LNCAP (cell line): Measurements from ENCODE around the gene EFEMP2.

Source experiments
- TF ChIP-seq, protein P1 (sequence below): fragments of 450-650 bp; IDR thresholded peaks from 2 replicates; pipeline ENCODE4 v1.5.1; 2017; ENCODE audit warnings: mild to moderate bottlenecking

Gene EFEMP2

DNA sequence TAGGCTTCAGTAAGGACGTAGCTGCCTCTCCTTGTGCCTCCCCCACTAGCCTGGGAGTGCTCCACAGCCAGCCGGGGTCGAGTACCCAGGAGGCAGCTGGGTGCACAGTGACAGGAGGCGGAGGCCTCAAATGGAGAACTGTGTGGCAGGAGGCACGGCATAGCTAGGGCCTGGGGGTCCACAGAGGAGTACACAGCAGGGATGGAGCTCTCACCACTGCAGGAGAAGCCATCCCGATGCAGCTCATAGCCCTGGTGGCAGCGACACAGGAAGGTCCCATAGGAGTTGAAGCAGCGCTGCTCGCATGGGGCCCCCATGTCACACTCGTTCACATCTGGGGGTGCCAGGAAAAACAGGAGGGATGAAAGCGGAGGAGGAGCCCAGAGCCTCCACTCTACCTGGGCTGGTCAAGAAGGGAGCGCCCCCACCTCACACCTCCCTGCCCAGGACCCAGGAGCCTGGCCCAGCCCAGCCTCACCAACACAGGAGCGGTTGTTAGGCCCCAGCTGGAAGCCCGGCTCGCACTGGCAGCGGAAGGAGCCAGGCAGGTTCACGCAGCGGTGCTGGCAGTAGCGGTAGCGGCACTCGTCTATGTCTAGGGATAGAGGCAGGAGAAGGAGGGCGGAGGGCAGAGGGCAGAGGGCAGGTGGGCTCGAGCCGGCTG is 2.8 kb downstream of the EFEMP2 start:
- TF ChIP-seq, protein P1, sequence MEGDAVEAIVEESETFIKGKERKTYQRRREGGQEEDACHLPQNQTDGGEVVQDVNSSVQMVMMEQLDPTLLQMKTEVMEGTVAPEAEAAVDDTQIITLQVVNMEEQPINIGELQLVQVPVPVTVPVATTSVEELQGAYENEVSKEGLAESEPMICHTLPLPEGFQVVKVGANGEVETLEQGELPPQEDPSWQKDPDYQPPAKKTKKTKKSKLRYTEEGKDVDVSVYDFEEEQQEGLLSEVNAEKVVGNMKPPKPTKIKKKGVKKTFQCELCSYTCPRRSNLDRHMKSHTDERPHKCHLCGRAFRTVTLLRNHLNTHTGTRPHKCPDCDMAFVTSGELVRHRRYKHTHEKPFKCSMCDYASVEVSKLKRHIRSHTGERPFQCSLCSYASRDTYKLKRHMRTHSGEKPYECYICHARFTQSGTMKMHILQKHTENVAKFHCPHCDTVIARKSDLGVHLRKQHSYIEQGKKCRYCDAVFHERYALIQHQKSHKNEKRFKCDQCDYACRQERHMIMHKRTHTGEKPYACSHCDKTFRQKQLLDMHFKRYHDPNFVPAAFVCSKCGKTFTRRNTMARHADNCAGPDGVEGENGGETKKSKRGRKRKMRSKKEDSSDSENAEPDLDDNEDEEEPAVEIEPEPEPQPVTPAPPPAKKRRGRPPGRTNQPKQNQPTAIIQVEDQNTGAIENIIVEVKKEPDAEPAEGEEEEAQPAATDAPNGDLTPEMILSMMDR: no peak

DNA sequence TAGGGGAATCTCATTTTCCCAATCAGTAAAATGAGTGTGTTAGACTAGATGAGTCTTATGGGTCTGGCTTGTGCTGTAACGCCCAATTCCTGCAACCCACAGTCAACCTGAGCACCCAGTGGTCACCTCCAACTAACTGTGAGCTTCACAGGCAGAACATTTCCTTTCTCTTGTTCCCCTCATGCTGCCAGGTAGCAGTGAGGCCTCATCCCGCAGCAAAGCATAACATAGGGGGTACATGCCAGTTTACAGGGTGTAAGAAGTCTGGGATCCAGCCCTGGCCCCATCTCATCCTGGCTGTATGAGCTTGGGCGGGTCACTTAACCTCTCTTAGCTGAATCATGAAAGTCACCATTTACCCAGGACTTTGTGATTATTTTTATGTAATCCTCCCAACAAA is 3.7 kb downstream of the EFEMP2 start:
- TF ChIP-seq, protein P1: no peak

DNA sequence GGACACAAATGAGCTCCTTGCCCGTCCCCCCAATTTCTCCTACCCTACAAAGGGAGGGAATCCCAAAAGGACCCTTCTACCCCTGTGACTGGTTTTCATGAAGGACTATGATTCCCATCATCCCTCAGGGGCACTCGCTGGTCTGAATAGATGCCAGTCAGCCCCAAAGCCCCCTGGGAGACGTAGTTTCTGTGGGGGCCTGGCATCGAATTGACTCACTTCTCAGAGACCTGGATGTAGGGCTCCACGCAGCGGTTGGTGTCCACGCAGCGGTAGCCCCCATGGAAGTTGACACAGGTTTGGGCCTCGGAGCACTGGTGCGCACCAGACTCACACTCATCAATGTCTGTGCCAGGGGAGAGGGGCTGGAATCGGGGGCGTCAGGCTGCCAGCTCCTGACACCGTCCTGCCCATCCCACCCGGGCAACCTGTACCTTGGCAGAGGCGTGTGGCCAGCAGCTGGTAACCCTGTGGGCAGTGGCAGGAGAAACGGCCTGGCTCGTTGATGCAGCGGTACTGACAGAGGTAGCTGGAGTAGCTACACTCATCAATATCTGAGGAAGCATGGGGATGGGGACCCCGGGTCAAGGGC is 4.4 kb downstream of the EFEMP2 start:
- TF ChIP-seq, protein P1: no peak

DNA sequence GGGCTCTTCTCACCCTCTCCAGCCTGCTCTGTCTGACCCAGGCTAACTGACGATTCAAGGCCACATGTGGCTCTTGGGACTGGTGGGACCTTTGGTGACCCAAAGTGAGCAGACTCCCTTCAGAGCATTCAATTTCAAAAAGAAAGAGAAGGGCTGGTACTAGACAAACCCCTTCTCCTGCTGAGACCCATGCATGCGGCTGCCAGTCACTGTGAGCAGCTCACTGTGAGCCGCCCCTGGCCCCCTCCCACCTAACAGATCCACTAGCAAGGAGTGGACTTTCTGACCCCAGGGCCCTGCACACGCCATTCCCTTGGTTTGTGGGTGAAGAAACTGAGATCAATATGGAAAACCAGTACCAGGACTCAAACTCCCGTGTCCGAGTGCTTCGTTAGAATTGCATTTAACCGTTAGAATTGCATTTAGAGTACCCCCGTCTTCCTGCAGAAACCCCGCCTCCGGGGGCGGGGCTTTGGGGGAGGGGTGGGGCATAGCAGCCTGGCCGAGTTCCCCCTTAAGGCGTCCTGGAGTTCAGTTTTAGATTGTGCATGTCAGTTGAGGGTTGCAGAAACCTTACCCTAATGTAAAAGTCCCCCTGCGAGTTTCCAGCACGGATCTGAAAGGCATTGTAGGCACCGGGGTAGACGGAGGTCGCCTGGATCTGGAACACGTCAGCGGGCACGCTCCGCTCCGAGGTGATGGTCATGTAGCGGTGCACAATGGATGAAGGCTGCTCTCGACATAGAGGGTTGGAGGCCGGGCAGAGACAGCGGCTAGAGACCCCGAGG is 5.1 kb downstream of the EFEMP2 start:
- TF ChIP-seq, protein P1: no peak

DNA sequence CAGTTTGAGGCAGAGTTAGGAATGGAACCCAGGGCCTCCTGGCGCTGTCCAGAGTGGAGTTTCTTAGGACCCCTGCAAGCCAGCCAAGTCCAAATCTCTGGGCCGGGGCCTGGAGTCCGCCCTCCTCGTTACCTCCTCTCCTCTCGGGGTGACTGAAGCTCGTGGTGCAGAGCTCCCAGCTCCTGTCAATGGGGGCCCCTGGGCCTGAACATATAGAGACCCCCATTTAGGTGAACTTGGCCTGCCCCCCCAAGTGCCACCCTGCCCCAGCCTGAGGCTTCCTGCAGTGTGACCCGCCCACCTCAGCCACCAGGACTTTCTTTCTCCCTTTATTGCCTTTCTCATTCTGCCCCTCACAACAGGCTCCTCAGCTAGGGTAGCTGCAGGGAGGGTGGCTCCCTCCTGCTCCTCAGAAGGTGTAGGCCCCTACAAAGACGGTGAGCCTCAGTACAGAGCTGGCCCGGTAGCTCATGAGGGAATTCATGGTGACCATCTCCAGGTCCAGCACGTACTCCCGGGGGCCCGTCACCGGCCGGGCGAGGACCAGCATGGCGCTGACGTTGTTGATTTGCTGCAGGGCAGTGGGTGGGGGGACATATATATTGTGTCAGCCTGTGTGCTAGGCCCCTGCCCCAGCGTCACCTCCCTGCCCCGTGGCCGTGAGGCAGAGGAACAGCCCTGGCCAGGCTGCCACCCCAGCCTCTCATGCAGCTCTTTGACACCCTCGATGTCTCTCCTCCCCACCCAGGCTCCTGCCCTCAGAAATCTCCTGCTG is 5.9 kb downstream of the EFEMP2 start:
- TF ChIP-seq, protein P1: no peak

DNA sequence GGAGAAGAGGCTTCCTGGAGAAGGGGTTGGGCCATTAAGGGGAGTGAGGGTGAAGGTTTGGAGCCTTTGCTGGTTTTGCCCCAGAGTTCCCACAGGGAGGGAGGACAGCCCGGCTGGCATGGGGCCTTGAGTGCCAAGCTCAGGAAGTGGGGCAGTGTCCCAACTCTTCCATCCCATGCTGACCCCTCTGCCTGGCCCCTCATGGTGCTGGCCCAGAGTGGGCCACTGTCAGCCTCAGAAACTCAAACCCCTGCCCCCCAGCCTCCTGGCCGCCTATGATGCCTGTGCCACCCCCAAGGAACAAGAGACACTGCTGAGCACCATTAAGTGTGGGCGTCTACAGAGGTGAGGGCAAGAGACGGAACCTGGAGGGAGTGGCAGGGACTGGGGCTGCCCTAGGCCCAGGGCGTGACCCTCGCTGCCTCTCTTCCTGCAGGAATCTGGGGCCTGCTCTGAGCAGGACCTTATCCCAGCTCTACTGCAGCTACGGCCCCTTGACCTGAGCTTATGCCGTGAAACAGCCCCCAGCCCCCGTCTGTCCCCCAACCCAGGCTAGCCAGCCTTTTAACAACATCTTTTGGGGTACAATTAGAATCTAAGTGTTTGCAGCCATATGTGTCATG is 6.9 kb downstream of the EFEMP2 start:
- TF ChIP-seq, protein P1: no peak
